GM21619 (cell line): ENCODE results near the gene LIMCH1.

Source experiments
- ATAC-seq: cut with Tn5 transposase; IDR thresholded peaks from one replicate; pipeline ENCODE4 v1.9.1; 2021; ENCODE audit not compliant: unreplicated experiment

Gene LIMCH1

DNA sequence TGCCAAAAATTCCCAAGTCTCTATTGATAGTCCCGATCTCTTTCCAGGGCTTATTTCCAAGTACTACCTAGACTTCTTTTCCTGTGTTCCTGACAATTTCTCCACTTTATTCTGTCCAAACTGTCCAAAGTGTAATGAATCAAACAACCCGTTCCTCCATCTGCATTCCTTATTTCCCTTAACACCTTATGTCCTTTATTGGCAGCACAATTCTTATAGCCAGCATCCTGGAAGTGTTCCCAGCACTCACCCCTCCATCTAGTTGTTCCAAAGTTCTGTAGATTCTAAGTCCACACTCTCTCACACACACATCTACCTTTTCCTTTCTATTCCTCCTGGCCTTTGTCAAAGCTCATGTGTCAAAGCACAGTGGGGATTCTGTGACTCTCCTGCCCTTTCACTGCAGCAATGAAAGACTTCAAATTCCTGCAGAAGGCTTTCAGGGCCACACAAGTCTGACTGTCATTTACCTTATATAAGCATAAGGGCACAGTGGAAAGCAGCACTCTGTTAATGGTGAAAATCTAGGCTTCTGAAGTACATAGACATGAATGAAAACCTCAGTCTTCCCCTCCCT lies 22.1 kb downstream of the LIMCH1 start:
- ATAC-seq: no peak

DNA sequence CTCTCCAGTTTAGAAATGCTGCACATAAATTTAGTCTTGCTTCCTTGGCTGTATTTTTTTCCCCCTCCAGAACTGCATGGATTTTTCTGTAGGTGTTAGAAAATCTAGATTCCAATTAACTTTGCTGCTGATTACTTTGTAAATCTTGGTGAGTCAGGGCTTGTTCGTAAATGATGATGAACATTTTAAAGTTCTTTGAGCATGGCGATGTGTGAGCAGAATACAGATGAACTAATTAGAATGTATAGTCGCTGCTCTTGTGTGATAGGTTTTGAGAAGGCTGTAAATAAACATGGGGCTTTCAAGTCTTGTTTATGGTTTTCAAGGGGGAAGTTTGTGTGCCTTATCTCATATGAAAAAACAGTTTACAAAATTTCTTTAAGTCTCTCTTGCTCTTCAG lies 23.3 kb downstream of the LIMCH1 start:
- no peak for ATAC-seq

DNA sequence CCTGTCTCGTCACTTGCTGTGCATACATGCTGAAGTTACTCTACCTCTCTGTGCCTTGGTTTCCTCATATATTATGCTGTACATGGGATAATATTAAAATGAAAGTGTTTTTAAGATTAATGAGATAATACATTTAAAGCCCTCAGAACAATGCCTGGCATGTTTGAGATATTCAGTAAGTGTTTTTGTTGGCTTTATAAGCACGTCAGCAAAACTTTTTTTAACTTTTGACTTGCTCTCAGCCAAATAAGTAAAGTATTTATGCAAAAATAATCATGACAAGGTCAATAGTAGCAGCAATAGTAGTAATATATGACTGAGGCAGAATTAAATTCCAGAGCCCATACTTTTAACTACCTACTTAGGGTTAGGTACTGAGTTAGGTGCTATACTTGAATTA lies 29.2 kb downstream of the LIMCH1 start:
- ATAC-seq: no peak

DNA sequence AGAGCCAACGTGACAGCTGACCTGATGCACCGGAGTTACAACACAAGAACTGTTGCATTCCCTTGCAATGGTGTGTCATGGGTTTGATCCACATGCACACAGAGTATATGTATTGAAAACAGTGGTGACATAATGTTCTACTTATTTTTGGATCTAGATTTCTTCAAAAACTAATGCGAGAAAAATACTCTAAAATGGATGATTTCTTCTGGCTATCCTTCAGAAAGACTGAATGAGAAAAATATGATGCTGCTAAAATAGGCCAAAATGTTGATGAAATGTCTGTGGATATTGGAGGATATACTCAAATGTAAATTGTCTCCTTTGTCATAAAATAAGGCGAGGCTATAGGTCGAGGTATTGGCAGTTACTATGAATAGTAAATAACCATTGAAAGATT lies 30.4 kb downstream of the LIMCH1 start:
- ATAC-seq: no peak

DNA sequence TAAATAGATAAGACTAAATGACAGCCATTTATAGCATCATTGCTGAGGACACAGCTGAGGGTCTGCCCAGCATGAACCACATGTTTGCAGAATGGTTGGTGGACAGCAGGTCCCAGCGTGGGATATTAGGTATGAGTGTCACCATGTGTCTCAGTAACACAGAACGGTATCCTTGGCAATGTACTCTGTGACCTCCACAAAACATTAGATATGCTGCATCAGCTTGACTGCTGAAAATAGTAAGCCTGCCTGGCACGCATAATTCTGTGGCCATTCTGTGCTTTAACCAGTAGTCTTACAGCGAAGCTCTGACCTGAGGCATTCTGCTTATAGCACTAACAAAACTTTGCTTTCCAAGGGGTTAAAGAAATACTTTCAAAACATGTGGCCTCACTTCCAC lies 32.0 kb downstream of the LIMCH1 start:
- ATAC-seq: no peak

DNA sequence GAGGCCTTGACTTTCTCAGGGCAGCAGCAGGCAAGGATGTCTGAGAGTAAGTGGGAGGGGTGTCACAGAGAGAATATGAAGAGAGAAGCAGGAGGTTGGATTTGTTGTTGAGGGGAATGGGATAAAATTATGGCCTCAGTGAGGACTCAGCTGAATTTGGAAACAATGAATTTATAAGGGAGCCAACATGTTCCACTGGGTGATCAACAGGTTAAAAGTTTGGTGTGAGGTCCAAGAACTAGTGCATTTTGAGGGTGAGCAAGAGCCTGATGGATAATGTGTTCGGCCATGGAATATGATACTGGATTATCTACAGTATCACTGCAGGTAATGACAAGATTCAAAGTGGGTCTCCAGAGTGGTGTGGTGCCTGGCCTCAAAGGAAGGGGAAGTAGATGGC lies 33.5 kb downstream of the LIMCH1 start:
- no peak for ATAC-seq

DNA sequence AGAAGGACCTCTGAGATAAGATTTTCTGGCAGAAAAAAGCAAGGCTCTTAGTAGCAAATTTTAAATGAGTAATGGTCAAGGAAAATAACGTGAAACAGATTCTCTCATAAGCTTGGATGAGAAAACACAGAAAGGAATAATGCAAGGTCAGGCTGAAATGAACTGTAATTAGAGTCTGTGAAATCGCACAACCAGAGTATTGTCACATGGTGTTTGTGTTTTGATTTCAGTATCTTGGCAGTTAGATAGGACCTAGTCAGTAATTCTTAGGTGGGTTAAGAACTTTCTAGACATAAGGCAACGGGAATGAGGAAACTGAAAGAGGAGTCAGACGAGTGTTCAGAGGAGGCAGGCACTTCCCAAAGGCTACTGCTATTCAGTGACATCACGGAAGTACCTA lies 34.6 kb downstream of the LIMCH1 start:
- ATAC-seq: no peak

DNA sequence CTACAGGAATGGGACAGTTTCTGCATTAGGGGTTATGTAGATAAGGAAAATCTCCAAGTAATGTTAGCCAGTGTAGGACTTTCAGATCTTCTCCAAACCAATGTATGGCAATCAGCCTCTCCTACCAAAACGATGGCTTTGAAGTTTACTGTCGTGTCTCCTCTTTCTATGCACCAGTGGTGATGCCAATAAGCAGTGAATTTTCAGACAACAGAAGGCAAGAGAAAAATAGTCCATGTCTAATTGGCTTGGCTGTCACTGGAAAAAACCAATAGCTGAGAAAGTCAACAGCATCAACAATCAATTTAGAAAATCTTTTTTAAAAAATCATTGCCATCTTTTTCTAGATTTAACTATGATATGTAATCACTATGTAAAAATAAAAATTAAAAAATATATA lies 35.0 kb downstream of the LIMCH1 start:
- no peak for ATAC-seq

DNA sequence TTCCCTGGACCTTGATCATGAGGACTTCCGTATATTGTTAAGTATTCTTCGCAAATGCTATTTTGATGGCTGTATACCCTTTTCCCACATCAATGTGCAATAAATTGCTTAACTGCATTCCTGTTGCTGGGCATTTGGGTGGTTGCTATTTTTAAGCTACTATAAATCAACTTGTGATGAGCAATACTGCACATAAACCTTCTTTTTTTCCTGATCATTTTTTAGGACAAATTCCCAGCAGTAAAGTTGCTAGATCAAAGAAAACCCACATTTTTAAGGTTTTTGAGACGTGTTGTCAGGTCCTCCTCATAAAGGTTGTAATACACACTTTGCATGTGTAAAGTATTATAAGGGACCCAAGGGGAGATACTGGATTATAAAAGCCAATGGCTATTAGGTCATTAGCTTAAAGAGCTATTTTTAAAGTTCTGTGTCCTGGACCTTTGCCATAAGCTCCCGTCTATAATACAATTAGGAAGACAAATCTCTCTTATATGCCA lies 35.6 kb downstream of the LIMCH1 start:
- no peak for ATAC-seq

DNA sequence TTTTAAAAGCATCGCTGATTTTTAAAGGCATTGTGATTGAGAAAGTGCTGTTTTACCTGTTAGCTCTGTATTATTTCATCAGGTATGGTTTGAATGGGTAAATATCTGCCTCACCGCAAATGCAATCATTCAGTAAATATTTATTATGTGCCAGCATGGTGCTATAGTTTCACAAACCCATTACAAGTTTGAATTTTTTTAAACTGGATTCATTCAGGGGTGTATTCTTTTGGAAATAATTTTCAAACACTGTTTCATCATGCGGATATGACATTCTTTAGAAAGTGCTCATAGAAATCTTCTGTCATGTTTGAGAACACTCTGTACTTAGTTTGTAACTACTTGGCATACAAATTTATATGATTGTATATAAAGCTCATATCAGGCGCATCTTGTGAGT lies 37.2 kb downstream of the LIMCH1 start:
- ATAC-seq: no peak

DNA sequence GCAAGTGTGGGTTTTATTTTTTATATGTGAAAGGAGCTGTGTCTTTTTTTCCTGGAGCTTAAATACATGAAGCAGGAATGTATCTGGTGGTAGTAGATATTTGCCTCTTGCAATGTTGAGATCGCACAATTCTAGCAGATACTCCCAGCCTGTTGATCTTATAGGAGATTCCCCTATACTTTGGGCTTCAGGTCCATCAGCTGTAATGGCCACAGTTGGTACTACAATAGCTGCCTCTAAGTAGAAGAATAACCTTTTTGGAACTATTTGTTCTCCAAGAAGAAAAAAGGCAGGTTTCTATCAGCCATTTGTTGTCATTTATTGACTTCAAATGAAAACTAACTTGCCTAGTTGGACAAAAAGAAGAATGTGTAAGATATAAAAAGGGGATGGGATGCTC lies 37.7 kb downstream of the LIMCH1 start:
- ATAC-seq: no peak

DNA sequence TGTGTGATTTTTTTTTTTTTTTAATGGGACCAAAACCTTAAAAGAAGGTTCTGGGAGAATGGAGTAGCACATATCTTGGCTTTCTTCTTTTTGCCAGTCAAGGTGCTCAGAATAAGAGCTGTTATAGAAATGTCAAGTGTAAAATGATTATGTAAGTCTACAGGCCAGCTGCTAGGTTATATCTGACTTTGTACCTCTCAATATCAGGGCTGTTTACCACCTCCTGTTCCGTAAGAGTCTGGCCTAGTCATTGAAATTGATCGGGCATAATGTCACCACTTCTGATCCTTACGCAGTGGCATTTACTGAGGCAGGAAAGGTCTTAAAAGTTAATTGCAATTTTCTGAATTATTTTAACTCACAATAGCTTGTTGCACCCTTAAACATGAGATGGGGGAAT lies 41.1 kb downstream of the LIMCH1 start:
- ATAC-seq: no peak

DNA sequence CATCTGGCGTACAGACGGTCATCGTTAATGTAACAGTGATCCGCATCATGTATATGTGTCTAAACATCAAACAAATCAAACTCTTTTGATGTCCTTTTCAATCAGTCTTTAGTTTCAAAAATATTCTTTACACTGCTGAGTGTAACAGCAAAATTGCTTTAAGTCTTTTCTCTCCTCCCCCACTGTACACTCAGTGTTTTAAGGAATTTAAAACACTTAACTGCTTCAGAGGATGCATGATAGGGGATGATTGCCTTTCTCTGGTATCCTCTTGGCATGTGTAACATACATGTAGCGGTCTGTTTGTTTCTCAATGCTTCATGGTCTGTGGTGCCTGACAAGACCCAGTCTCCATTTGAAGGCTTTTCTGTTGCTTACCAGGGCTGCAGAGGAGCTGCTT lies 41.6 kb downstream of the LIMCH1 start:
- ATAC-seq: no peak

DNA sequence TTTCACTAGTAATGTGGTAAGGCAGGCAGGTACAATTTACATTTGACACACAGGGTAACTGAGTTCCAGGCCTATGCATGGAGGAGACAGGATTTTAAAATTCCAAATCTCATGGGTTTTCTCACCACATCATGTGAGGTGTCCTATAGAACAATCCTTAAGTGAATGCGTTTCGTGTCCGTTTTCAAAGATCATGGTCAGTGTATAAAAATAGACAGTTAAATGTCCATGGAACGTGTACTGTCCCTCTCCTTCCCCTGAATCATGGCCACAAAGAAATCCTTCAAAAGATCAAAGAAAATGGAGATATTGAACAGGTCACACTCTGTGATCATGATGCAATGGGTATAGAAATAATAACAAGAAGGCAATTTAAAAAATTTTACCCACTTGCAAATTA lies 42.0 kb downstream of the LIMCH1 start:
- ATAC-seq: no peak

DNA sequence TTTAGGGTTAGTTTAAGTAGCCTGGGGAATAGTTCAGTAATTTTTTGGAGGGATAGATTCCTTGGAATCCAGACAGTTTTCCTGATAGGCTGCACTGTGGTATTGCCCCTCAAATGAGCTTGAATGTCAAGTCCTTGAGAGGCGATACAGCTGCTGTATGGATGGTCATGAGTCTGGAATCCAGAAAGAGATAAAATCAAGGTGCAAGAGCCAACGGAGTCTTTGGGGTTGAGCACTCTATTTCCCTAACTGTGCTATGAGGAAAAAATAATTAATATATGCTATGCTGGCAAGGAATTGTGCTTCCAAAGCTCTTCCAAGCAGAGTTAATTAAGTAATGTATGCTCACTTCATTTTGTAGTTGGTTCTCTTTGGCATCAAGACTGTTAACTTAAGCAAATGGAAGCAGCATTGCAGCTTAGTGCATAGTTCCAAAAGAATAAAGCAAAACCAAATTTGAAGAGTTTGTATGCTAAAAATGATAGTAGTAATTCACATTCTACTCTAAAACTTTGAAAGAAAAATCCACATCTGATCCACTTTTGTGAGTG lies 48.8 kb downstream of the LIMCH1 start:
- no peak for ATAC-seq

DNA sequence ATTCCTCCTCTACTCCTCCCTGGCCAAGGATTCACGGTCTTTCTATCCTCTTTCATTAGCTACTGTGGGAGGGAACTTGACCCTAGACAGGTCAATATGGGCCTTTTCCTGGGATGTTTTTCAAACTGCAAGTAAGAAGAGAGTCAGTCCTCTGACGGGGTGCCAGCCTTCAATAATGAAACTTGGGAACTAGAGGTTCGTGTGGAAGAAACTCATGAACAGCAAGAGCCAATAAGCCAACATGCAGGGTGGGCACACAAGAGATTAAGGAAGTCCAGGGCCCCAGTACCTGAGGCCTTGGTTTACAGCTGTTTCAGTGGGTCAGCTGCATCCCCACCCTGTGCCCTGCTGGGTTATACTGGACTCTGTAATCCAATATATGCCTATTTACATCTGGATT lies 49.3 kb downstream of the LIMCH1 start:
- no peak for ATAC-seq

DNA sequence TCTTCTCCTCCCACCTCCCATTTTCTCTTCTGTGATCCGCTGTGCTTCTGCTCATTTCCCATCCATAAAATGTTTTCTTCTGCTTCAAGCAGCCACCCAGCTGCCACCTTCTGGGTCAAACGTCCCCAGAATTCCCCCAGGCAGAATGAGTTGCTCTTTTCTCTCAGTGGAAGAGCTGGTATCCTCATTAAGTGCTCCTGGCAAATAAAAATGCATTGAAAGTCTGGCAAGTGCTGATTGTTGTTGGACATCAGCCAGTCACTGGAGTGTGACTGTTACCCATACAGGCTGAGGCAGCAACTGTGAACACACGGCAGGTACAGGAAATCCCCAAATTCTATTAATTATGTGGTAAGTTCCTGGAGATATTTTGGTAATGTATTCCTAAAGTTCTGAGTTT lies 52.6 kb downstream of the LIMCH1 start:
- ATAC-seq: no peak

DNA sequence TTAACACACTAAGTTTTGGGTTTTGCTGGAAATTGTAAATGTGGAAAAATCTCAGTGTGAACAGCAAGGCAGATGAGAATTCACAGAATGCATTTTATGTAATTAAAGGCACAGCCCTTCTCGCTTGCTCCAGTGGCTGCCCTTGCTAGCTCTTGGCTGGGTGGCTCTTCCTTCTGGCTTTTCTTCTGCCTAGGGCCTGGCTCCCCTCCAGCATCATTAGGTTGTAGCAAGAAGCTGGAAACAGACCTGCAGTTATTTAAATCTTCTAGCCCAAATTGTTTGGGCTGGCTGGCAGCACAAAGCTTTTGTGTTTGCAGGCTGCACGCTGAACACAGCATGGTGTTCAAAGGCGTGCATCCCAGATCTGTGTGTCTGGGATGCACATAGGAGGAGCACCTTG lies 56.5 kb downstream of the LIMCH1 start:
- ATAC-seq: no peak

DNA sequence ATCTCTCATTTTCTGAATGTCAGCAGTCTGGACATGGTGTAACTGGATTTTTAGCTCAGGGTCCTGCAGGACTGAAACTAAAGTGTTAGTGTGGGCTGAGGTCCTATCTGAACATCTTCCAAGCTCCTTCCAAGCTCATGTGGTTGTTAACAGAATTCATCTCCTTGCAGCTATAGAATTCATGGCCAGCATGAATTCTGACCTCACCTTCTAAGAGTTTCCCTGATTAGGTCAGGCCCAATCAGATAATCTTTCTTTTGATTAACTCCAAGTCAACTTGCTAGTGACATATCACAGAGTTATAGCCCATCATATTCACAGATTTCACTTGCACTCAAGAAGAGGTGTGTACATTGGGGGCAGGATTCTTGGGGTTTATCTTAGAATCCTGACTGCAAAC lies 59.5 kb downstream of the LIMCH1 start:
- ATAC-seq: no peak

DNA sequence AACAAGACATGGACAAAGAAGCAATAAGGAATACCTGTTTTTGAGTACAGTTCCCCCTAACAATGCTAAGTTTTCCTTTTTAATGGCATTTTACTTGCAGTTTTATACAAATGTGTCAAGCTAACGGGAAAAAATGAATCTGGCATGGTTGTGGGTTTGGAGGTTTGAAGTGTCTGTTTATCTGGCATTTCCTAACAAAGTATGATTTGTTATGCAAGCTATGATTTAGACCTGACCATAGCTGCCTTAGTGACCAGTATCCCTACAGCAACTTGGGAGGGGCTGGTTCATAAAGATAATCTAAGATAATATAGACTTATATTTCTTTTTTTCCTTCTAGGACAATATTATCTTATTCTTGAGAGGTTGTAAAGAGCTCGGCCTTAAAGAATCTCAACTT lies 60.6 kb downstream of the LIMCH1 start:
- ATAC-seq: no peak

DNA sequence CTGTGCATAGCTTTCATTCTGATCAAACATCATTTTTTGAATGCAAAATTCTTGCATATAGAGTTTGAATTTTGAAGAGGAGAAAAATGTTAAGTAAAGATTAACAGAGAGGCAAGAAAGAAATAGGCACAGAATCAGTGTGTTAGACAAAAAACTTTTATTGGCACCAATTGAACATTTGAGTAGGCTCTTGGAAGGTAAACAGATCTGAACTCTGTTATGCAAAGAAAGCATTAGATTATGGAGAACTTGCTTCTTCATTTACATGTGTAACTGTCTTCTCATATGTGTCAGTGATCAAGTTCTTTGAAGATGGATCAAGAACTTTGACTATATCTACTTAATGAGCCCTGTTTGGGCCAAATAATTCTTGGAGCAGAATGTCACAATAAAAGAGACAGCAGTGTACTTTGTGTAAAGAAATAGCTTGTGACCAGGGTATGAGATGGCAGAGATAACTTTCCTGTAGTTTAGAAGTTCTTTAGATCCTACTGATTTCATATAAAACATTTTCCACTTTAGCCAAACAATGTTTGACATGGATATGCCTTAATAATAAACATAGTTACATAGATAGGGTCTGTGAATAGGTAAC lies 61.3 kb downstream of the LIMCH1 start:
- ATAC-seq: no peak

DNA sequence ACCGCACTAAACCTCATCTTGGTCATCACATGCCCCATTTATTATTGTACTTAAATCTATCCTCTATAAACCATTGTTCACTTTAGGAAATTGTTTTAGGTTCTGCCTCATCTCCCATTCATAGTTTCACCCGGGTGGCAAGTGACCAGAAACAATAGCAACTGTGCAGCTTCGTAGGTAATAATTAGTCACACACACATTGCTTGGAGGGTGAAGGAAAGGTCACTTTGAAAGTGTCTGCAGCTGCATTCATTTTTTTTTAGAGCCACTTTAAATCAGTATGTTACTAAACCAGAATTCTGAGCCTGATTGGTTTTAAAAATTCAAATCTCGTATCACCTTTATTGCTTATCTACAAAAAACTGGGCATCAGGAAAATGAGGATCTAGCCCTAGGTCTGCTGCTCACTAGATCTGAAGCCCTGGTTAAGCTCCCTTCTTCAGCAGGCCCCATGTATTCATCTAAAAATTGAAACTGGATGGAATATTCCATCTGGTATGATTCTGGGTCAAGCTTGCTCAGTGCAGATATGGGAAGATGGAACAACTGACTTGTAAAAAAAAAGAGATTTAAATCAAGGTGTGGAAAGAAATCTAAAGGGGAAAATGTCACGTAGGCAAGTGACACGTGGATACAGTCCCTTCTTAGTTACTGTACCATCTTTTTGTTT lies 62.4 kb downstream of the LIMCH1 start:
- no peak for ATAC-seq
